HG02981 (cell line): ENCODE measurements around the gene TRAPPC14.
A peak's percentile ranks its signal among the peaks of the same experiment; 100 is the strongest.
"Not testable (repeated sequence)": the region's sequence is repeated elsewhere in the genome, so short reads cannot be mapped to it uniquely, and the experiment has no call there.

Experiments used
- ATAC-seq: cut with Tn5 transposase; IDR thresholded peaks from one replicate; pipeline ENCODE4 v1.9.1; 2021; ENCODE audit warnings: mild to moderate bottlenecking, moderate library complexity; ENCODE audit not compliant: unreplicated experiment

Gene TRAPPC14

GRCh38 chr7:100155553-100156317 lies 2.8 kb downstream of the TRAPPC14 start:
- no peak for ATAC-seq

- no peak for ATAC-seq
Observed at GRCh38 chr7:100154651-100155491, 3.7 kb downstream of the TRAPPC14 start.

GRCh38 chr7:100153708-100154535 lies 4.6 kb downstream of the TRAPPC14 start:
- no peak for ATAC-seq

- ATAC-seq: no peak
Observed at GRCh38 chr7:100152937-100153666, 5.4 kb downstream of the TRAPPC14 start.

GRCh38 chr7:100152404-100152803 lies 6.1 kb downstream of the TRAPPC14 start:
- ATAC-seq: no peak

- peak; percentile 99 for ATAC-seq
Observed at GRCh38 chr7:100148559-100149328, 9.8 kb downstream of the TRAPPC14 start, which contains the start of gene LAMTOR4. Gene LAMTOR4, plus strand, starts transcription at chr7:100148918. Its CDS starts 55 bp downstream, at chr7:100148973.

- no peak for ATAC-seq
Observed at GRCh38 chr7:100148225-100148558, 10.3 kb downstream of the TRAPPC14 start.

GRCh38 chr7:100147278-100147677 lies 11.2 kb downstream of the TRAPPC14 start:
- ATAC-seq: no peak

GRCh38 chr7:100146350-100146749 lies 12.2 kb downstream of the TRAPPC14 start:
- not testable (repeated sequence) for ATAC-seq

GRCh38 chr7:100142461-100142860 lies 16.1 kb downstream of the TRAPPC14 start:
- ATAC-seq: no peak

- no peak for ATAC-seq
Observed at GRCh38 chr7:100141555-100141949, 17.0 kb downstream of the TRAPPC14 start.

- ATAC-seq: no peak
Observed at GRCh38 chr7:100137851-100138760, 20.4 kb downstream of the TRAPPC14 start.

- peak; percentile 56 for ATAC-seq
Observed at GRCh38 chr7:100132697-100133151, 25.8 kb downstream of the TRAPPC14 start.

- no peak for ATAC-seq
Observed at GRCh38 chr7:100132126-100132525, 26.4 kb downstream of the TRAPPC14 start.

GRCh38 chr7:100130608-100131453 lies 27.7 kb downstream of the TRAPPC14 start:
- no peak for ATAC-seq

GRCh38 chr7:100130220-100130607 lies 28.3 kb downstream of the TRAPPC14 start:
- ATAC-seq: not testable (repeated sequence)

- no peak for ATAC-seq
Observed at GRCh38 chr7:100128637-100128963, 29.9 kb downstream of the TRAPPC14 start.
